Panc1 (cell line): ENCODE results near the gene EHBP1. TPM values are rescaled to one million over a fixed set of nuclear protein-coding genes. Genes with fewer than 3 reads are reported as not detected.

Source experiments
- ATAC-seq: fragments of 200-7000 bp; cut with Tn5 transposase; 2 replicates; pipeline ENCODE4 v1.9.1; 2020; ENCODE audit warnings: mild to moderate bottlenecking, moderate library complexity
- BruUV-seq: library from RNA; stranded (reverse); fragments of 400-500 nt; replicated peaks from 2 replicates; lab custom pipeline; 2021; lab: Mats Ljungman, UMichigan
- CTCF ChIA-PET: fragments of 300-600 bp; sonication (Branson Sonifier 250); formaldehyde crosslinking; loops from one replicate; lab custom pipeline; 2022; ENCODE audit warnings: antibody characterized with exemption; lab: Charles Lee
- POLR2A ChIA-PET: fragments of 300-600 bp; sonication (Branson Sonifier 250); formaldehyde crosslinking; loops from one replicate; lab custom pipeline; 2022; ENCODE audit warnings: antibody characterized with exemption; lab: Charles Lee
- DNase-seq: peaks from one replicate; pipeline ENCODE4 v3.0.0-alpha.2; 2010; ENCODE audit warnings: low read depth, low spot score
- H3K27ac ChIP-seq: 2 replicates; pipeline ENCODE4 v1.5.1; 2011; ENCODE audit warnings: mild to moderate bottlenecking, low read length, inconsistent platforms
- H3K27me3 ChIP-seq: fragments of 200-500 bp; sonication (Bioruptor generic); 2 replicates; pipeline ENCODE4 v1.6.0; 2014; ENCODE audit warnings: low read length, inconsistent platforms; ENCODE audit not compliant: control insufficient read depth, insufficient read depth
- H3K36me3 ChIP-seq: fragments of 200-500 bp; sonication (Bioruptor generic); 2 replicates; pipeline ENCODE4 v1.5.1; 2014; ENCODE audit warnings: inconsistent platforms, mild to moderate bottlenecking, low read length, moderate library complexity; ENCODE audit not compliant: control insufficient read depth, insufficient read depth
- H3K4me1 ChIP-seq: 2 replicates; pipeline ENCODE4 v1.5.1; 2011; ENCODE audit warnings: inconsistent platforms, mild to moderate bottlenecking, low read length, moderate library complexity; ENCODE audit not compliant: control insufficient read depth, insufficient read depth
- H3K4me3 ChIP-seq, 2 experiments: 2 replicates each; pipeline ENCODE4 v1.5.1; 2011 to 2012; ENCODE audit warnings: low read depth in 2 of 2, low read length in 2 of 2, mild to moderate bottlenecking in 2 of 2, inconsistent platforms in 1 of 2, moderate library complexity in 1 of 2
- H3K9me3 ChIP-seq: fragments of 200-500 bp; sonication (Bioruptor generic); 2 replicates; pipeline ENCODE4 v1.5.1; 2014; ENCODE audit warnings: low read depth, mild to moderate bottlenecking, inconsistent platforms, low read length, moderate library complexity; ENCODE audit not compliant: control insufficient read depth, insufficient read depth
- CTCF ChIP-seq: fragments of 450-650 bp; IDR thresholded peaks from 2 replicates; pipeline ENCODE4 v1.5.1; 2017; ENCODE audit warnings: mild to moderate bottlenecking
- POLR2AphosphoS5 ChIP-seq: IDR thresholded peaks from 2 replicates; pipeline ENCODE4 v1.6.1; 2012; ENCODE audit warnings: mild to moderate bottlenecking, low read depth, low read length, moderate library complexity
- REST ChIP-seq, 2 experiments: IDR thresholded peaks; 2 replicates each; pipeline ENCODE4 v1.6.1; 2011 to 2012; ENCODE audit warnings: low read depth in 2 of 2, control low read depth in 1 of 2, low read length in 1 of 2, mild to moderate bottlenecking in 1 of 2, moderate library complexity in 1 of 2; ENCODE audit not compliant: insufficient read depth in 1 of 2
- SIN3A ChIP-seq: IDR thresholded peaks from 2 replicates; pipeline ENCODE4 v1.6.1; 2012; ENCODE audit warnings: low read depth, mild to moderate bottlenecking, low read length, moderate library complexity, borderline replicate concordance; ENCODE audit not compliant: insufficient read depth
- TCF7L2 ChIP-seq: IDR thresholded peaks from 2 replicates; pipeline ENCODE4 v1.6.1; 2011; ENCODE audit warnings: mild to moderate bottlenecking, low read depth, low read length, inconsistent platforms
- in situ Hi-C: cut with HindIII; loops from 2 replicates; pipeline ENCODE4 v1.10.0; 2016; ENCODE audit warnings: low sequenced_read_pairs, low pct_unique_long_range_greater_than_20kb
- intact Hi-C: fragments of 100-400 bp; cut with micrococcal nuclease; formaldehyde crosslinking; loops from one replicate; pipeline ENCODE4 v1.10.0; 2022; ENCODE audit not compliant: unreplicated experiment
- total RNA-seq: library from RNA; stranded (reverse); gene quantifications from one replicate; pipeline ENCODE4 v1.2.1, GENCODE V29; 2021; ENCODE audit not compliant: unreplicated experiment

EHBP1 gene
- total RNA-seq, 1 experiment from 2014 or later = 46.1 TPM

- DNase-seq = no peak
- Histone ChIP-seq H3K9me3 (no peaks in the 10 kb centered on the region), H3K27me3 (no peaks in the 10 kb centered on the region), H3K4me1 (no peaks in the 10 kb centered on the region), H3K36me3 (no peaks in the 10 kb centered on the region), H3K4me3 (no peak overlapping the region), H3K27ac (no peak overlapping the region)
- in situ Hi-C loops = no loop called here
- no peak for ATAC-seq
- TF ChIP-seq POLR2AphosphoS5 (no peak), SIN3A (no peak), TCF7L2 (no peak), REST (IDR thresholded peaks at IDR 0.05; ENCODE audit: insufficient read depth in 1 of 2, low read depth in 2 of 2, low read length in 1 of 2) (no peak), CTCF (no peak)
- intact Hi-C loops = no loop called here
- CTCF ChIA-PET = no interaction called here
- POLR2A ChIA-PET = no interaction called here
- no TSS peak for BruUV-seq
These were observed 139.0 kb downstream of the EHBP1 start for GRCh38 chr2:62844311-62845090.

- Histone ChIP-seq H3K27ac (no peak overlapping the region), H3K36me3 (no peaks in the 10 kb centered on the region), H3K27me3 (no peaks in the 10 kb centered on the region), H3K4me1 (no peaks in the 10 kb centered on the region), H3K9me3 (no peaks in the 10 kb centered on the region), H3K4me3 (no peak overlapping the region)
- CTCF ChIA-PET = no interaction called here
- in situ Hi-C loops = no loop called here
- ATAC-seq (no peak), DNase-seq (no peak)
- TF ChIP-seq TCF7L2 (no peak), REST (IDR thresholded peaks at IDR 0.05; ENCODE audit: insufficient read depth in 1 of 2, low read depth in 2 of 2, low read length in 1 of 2) (no peak), SIN3A (no peak), POLR2AphosphoS5 (no peak), CTCF (no peak)
- BruUV-seq = no TSS peak
- intact Hi-C loops = no loop called here
- POLR2A ChIA-PET = no interaction called here
These were observed 139.7 kb downstream of the EHBP1 start for GRCh38 chr2:62845256-62845655.
